ENCODE measurements around the gene SPAG7.

DNA sequence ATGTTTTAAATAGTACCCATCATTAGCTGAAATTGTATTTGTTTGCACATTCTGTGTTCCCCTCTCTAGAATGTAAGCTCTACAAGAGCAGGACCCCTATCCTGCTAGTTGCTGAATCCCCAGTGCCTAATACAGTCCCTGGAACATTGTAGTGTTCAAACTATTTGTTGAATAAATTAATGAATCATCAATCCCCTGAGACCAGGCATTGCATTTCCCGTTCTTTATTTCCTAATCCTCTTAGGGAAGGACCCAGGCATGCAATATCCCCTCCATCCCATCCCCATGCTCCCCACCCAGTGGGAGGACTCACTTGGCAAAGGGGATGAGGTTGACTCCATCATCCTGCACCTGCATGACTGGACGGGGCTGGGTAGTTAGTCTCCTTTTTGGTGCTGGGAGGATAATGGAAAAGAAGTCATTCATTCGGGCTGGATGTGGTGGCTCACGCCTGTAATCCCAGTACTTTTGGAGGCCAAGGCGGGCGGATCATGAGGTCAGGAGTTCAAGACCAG, 26.5 kb upstream of the SPAG7 start:
- TF ChIP-seq CTCF (IDR thresholded peaks at IDR 0.05; ENCODE audit: low read depth, low read length, poor library complexity, severe bottlenecking) = no peak
- TF ChIP-seq EZH2phosphoT487 (IDR thresholded peaks at IDR 0.05; ENCODE audit: borderline replicate concordance, low read length) = no peak
